Colon (tissue), 2 donors: ENCODE results near the gene TRPM5.

Experiments used
- FAIRE-seq: peaks from 2 replicates; lab custom pipeline; 2012; peaks lifted over from hg19 to GRCh38; lab: Jason Lieb, UNC
- donor health status: control.
- donor health status: control.

TRPM5 gene

DNA sequence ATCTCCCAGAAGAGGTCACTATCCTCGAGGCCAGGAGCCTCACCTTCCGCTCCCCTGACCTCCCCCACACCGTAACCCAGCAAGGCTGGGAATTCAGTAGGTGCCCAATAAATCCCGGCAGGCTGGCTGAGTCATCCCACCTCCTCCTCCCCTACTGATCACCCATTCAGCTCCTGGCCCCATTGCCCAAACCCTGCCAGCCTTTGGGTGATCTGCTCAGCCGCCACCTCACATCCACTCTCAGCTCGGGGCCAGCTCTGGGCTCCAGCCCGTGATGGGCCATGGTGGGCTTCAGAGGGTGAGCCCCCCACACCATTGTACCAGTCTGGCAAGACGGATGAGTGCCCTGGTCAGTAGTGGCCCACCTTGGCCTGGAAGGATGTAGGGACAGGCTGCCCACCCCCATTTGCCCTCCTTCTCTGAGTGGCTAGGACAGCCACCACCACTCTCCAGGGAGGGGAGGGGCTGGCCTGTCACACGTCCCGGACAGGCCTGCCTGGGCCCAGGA is 8.2 kb downstream of the TRPM5 start:
- FAIRE-seq = no peak

DNA sequence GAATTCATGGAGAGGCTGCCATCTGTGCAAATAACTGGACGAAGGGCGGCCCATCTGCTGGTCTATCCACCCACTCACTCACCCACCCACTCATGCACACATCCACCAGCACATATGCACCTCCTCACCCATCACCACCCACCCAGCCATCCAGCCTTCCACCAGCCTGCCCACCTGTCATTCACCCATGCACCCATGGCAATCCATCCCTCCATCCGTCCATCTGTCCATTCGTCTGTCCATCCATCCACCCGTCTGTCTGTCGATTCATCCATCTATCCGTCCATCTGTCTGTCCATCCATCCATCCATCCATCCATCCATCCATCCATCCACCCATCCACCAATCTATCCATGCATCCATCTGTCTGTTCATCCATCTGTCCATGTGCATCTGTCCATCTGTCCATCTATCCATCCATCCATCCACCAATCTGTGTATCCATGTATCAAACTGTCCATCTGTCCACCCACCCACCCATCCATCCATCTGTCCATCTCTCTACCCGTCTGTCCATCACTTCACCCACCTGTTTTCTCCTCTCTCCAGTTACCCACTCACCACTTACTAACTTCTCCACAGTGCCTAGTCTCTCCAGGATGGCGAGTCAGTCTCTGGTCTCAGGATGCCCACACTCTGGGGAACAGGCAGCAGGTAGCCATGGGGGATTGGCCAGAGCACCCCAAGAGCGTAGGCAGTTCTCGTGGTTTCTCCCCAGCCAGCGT is 8.9 kb downstream of the TRPM5 start:
- FAIRE-seq = no peak

DNA sequence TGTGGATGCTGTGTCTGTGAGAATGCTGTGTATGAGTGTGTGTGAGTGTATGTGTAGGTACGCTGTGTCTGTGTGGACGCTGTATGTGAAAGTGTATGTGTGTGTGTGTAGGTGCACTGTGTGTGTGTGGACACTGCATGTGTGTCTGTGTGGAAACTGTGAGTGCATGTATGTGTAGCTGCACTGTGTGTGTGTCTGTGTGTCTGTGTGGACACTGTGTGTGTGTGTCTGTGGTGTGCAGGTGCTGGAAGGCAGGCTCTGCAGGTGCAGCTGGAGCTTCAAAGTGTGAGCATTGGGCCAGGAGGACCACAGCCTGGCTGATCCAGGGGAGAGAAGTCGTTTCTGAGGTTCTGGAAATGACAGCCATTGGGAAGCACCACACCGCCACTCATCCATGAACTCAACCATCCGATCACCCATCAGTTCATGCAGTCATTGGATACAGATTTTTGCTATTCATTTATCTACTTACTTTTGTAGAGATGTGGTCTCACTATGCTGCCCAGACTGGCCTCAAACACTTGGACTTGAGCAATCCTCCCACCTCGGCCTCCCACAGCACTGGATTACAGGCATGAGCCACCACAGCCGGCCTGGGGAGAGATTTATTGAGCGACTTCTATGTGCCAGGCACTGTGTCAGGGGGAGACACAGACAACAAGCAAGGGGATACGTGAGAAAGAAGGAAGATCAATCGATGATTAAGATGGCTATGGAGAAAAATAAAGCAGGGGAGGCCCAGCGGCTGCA is 9.6 kb downstream of the TRPM5 start:
- FAIRE-seq = no peak

DNA sequence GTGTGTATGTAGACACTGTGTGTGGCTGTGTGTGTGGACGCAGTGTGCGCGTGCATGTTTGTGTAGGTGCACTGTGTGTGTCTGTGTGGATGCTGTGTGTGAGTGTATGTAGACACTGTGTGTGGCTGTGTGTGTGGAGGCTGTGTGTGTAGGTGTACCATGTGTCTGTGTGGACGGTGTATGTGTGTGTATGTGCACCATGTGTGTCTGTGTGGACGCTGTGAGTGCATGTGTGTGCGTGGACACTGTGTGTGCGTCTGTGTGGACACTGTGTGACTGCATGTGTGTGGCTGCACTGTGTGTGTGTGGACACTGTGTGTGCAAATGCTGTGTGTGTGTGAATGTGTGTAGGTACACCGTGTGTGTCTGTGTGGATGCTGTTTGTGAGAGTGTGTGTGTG is 10.3 kb downstream of the TRPM5 start:
- no peak for FAIRE-seq

DNA sequence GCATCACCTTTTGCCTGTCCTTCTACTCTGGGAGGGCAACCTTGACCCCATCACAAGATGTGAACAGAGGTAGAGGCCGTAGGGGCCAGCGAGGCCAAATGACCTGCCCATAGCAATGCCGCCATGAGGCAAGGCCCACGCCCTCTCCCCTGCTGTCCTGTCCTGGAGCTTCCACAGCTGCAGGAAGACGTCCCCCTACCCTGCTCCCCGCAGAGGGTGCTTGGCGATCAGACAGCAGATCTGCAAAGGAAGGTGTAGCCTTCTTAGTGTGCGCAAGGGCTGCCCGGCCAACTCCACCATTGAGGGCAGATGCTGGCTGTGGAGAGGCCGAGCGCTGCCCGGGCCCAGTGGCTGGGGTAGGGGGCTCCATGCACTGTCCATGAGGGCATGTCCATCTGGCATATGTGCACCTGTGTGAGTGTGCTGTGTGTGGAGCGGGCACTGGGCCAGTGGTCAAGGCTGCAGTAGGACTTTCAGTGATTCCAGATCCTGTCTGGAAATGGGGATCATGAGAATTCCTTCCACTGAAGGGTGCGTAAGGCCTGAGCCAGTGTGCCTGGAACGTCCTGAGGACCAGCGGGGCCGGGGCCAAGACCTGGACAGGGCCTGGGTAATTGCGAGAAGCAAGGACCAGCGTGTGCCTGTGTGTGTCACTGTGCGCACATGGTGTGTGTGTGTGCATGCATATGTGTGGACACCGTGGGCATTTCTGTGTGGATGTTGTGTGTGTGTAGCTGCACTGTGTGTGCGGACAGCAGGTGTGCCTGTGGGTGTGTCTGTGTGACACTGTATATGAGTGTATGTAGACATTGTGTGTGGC is 11.0 kb downstream of the TRPM5 start:
- FAIRE-seq = no peak

DNA sequence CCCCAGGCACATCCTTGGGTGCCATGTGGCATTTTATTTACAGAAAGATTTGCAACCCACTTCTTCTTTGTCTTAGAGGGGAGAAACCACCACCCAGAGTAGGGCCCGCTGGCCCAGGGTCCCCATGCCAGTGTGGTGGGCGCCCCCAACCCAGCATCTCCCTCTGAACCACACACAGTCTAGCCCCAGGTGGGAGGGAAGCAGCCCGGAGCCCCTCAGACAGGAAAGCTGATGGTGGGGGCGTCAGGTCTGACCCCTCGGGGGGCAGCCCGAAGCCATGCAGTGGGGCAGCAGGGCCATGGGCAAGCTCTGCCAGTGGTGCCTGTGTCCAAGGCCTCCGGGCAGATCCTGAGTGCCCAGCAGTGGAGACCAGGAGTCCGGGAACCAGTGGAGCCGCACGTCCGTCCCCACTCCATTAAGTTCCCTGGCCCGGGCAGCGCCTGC is 11.7 kb downstream of the TRPM5 start:
- no peak for FAIRE-seq

DNA sequence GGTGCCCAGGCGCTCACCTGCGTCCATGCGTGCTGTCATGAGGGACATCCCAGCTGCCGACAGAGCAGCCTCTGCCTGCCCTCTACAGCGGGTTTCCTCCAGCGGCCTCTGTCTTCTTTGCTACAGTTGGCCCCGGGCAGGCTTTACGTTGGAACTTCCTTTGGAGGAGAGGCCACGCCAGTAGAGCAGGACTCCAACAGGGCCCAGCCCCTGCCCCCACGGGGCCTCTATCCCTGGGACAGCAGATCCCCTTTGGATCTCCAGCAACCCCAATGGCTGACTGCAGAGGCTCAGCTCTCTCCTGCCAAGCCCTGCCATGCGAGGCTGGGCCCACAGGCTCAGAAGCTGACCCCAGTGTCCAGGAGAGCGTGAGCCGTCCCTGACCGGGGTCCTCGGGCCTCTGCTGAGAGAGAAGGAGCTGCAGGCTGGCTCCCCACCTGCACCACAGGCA is 12.1 kb downstream of the TRPM5 start:
- FAIRE-seq = no peak

DNA sequence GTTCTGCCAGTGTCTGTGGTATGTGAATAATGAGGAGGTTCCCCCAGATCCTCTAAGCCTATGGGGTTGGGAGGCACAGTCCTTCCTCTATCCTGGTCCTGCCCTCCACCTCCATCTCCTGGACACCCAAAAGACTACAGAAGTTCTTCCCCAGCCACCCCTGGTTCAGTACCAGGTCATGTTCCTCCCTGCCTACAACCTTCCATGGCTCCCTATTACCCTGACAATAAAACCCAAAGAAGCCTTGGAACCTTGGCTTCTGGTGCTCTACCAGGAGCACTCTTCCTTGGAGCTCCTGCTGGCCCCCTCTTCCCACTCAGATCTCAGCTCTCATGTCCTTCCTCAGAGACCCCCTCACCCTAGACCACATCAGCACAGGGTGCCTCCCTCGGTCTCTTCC is 12.9 kb downstream of the TRPM5 start:
- FAIRE-seq = no peak

DNA sequence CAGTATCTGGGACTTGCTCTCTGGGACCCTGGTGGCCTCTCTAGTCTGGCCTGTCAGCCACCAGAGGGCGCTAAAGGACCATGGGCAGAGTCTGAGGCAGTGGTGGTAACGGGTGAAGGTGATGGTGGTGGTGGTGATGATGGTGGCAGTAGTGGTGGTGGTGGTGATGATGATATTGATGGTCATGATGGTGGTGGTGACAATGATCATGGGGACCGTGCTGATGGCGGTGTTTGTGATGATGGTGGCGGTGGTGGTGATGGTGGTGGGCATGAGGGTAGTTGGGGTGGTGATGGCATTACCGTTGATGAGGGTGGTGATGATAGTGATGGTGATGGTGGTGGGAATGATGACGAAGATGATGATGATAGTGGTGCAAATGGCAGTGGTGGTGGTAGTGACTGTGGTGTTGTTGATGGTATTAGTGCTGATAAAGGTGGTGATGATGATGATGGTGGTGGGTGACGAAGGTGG is 16.0 kb downstream of the TRPM5 start:
- FAIRE-seq = no peak

DNA sequence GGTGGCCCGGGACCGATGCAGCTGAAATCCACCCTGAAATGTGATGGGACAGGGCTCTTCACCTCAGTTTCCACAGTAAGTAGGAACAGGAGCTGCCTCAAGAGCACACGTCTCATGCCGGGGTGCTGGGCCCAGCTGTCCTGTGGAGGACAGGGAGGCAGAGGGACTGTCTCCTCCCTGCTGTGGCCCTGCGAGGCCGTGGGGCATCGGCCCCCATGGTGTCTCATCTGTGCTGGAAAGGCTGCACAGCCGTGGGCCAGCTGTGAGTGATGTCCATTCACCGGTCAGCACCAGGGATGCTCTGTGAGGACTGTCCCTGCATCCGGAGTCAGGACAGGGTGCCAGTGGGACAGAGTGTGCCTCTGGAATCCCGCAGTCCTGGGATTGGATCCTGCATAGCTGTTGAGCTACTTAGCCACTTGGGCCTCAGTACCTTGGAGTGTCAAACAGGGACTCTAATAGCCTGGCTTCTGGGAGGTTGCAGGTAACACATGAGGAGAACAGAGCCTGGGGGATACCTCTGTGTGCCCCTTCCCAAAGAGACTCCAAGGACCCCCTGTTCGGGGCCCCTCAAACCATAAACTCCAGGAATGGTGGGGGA is 16.5 kb downstream of the TRPM5 start:
- no peak for FAIRE-seq

DNA sequence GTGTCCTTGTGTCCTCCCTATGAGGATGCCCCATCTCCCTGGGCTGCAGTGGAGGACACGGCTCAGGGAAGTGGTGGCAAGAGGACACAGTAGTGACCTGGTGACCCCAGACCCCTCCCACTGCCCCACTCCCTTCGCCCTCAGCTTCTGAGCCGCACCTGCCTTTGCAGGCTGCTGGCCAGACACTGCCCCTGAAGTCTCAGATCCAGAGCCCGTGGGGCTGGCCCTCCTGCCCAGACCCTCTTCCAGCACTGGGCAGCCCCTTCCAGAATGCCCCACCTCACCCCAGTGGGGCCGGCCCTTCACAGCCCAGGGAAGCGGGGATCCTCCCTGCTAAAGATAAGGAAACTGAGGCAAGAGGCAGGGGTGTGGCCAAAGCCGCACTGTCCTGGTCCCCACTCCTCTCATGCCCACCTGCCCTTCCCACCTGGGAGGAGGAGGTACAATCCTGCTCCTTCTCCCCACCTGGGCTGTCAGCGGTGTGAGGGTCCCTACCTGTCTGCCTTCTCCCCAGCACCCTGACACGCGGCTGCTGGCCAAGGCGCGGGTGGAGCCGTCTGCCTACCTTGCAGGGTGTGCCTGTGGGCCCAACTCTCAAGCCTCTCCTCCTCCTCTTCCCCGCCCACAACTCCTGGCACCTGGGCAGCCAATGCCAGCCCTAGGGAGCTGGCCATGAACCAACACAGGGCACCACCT is 17.3 kb downstream of the TRPM5 start:
- no peak for FAIRE-seq

DNA sequence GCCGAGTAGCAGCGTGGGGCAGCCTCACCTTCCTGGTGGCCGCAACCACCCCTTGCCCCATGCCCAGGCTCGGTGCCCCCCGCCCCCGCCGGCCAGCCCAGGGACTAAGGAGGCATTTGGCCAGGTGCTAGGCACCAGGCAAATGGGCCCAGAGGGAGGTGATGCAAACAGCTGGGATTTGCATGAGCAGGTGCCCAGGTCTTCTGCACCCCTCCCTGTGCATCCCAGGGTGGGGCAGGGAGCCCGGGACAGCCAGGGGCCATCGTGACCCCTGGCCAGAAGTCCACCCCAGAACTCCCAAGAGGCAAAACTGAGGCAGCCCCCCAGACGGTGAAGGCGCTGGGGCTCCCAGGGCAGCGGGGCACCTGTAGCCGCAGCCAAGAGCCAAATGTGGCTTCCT is 18.1 kb downstream of the TRPM5 start:
- no peak for FAIRE-seq

DNA sequence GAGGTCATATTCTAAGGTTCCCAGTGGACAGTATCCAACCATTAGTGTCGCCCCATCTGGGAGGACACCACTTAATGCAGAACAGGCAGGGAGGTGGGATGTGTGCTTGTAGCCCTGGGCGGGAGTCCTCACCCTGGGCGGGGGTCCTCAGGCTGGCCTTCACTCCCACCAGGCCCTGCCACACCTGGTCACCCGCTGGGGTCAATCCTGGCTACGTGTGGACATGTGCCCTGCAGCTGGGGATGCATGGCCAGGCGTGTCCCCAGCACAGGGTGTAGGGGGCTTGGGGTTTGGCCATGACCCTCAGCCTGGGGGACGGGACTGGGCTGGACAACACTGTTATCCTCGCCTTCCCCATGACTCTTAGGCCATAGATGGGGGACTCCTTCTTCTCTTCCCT is 18.8 kb downstream of the TRPM5 start:
- FAIRE-seq = no peak

DNA sequence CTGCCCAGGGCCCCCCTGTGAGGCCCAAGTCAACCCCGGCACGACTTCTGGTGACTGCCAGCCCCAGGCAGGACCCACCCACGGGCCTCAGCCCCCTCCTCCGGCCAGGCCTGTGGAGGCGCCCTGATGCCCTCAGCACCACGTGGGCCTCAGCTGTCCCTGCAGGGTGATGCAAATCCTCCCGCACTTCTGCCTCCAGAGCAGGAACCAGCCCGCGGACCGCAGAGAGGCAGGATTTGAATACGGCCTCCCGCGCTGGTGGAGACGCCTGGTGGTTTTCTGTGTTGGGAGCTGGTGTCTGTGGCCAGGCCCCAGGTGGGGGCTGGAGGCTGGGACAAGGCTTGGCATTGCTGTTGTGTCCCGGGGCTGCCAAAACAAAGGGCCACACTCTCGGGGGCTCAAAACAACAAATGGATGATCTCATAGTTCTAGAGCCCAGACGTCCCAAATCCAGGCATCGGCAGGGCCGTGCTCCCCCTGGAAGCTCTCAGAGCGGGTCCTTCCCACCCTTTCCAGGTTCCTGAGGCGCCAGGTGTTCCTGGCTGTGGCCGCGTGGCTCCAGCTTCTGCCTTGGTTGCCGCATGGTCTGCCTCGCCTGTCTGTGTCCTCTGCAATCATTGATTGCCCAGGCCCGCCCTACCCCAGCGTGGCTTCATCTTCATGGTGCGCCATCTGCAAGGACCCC is 19.4 kb downstream of the TRPM5 start:
- FAIRE-seq = no peak

DNA sequence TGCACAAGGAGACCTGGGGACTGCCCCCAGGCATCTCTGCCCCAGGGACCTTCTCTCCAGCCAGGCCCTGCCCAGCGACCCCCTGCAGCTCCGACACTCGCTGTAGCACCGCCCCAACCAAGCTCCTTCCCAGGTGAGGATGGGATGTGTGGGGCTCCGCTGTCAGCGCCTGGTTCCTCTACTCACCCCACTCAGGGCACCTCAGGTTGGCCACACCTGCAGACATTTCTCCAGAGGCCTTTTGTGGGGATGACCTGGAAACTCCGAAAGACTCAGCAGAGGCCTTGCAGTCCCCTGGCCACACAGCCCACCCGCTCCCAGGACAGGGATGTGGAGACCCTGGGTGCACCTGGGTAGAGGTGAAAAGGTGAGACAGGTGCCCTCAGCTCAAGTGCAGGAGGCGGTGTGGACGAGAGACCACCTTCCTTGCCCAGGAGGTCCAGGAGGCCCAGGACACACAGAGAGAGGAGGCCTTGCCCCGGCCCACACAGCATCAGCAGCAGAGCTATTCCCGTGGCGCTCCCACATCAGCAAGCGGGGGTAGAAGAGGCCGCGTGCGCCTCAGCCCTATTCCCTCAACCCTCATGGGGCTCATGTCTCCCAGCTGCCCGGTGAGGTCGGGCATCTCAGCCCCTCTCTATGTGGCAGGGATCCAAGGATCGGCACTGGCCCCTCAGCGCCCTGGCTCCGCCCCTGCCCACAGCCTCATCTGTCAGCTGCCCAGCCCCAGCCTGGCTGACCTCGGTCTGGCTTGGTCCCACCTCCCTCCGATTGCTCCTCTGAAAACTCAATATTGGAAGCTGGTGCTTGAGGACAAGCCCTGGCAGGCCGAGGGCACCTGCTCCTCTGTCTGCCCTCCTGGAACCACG is 20.9 kb downstream of the TRPM5 start:
- FAIRE-seq = no peak

DNA sequence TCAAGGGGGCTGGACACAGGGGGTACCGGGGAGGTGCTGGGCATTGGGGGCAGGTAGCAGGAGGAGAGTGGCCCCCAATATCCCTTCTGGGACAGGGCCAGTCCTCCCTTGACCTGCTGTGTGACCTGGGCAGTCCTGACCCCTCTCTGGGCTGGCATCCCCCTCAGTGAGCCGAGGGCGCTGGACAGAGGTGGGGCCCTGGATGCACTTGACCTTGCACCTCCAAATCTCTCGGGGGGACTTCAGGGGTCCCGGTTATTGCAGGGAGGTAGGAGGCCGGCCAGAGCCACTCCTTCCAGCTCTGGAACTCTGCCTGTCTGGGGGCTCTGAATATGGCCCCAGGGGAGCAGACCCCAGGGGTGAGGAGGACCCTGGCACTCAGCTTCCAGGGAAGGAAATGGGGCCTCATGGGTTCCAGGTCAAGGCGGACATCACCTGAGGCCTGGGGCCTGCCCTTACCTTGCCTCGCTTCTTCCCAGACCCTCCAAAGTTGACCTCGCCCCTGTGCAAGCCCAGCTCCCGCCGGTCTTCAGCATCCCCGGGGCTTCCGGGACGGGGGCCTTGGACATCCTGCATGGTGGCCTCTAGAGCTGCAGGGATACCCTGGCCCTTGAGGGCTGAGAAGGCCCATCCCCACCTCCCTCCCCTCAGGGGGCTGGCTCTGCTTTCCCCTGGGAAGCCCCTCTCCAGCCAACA is 21.7 kb downstream of the TRPM5 start:
- no peak for FAIRE-seq

DNA sequence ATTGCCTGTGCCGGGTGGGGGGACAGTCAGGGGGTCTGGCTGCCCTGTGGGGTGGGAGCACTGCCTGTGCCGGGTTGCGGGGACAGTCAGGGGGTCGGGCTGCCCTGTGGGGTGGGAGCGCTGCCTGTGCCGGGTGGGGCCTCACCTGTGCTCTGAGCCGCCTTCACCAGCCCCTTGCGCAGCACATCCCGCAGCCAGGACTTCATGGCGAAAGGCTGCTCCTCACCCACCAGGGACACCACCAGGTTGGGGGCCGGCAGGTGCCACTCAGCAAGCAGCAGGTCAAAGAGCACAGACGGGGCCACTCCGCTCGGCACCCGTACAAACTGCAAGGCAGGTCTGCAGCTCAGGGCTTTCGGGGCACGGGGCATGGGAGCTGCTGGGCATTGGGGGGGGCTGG is 22.3 kb downstream of the TRPM5 start:
- no peak for FAIRE-seq

DNA sequence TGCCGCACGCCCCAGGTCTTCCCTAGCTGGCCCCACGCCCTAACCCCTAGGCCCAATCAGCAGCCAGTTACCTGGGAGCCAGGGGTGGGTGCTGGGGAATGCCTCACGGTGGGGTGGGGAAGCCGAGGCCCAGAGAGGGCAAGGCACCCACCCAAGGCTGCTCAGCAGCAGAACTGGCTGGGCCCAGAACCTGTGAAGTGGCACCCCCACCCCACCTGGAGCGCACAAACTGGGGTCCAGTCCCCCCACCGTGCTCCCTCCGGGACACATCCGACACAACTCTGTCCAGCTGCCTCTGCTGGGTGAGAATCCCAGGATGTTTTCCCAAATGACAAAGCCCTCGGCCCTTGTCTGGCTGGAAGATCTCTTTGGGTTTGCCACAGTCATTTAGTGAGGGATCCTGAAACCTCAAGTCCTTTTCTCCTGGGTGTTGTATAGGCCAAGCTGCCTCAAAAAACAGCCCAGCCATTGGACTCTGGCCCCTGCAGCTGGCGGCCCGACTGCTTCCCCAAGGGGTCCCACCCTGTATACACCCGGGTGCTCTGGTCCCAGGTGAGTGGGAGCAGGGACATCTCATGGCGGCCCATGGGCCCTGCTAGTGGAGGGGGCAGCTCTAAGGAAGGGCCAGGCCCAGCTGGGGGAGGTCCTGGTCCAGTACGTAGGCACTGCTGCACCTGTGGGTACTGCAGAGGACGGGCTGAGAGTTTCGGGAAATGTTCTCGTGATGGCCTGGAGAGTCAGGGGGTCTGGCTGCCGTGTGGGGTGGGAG is 22.9 kb downstream of the TRPM5 start:
- no peak for FAIRE-seq
